GM12878 (cell line): ENCODE results near the gene PIGL. TPM values are rescaled to one million over a fixed set of nuclear protein-coding genes. Genes with fewer than 3 reads are reported as not detected.

Experiments used
- ATAC-seq: fragments of 200-7000 bp; cut with Tn5 transposase; 3 replicates; pipeline ENCODE4 v1.9.1; 2020; ENCODE audit warnings: mild to moderate bottlenecking, moderate library complexity
- BruUV-seq: library from RNA; stranded (reverse); fragments of 400-500 nt; replicated peaks from 2 replicates; lab custom pipeline; 2021; lab: Mats Ljungman, UMichigan
- CTCF ChIA-PET: fragments of 300-600 bp; sonication (Branson Sonifier 250); formaldehyde crosslinking; extraction: SDS; loops from one replicate; lab custom pipeline; 2021; ENCODE audit warnings: inconsistent platforms; lab: Yijun Ruan, JAX
- POLR2A ChIA-PET: fragments of 350-600 bp; formaldehyde crosslinking; extraction: SDS; loops from one replicate; lab custom pipeline; 2021; ENCODE audit warnings: inconsistent platforms; lab: Charles Lee
- RAD21 ChIA-PET: fragments of 300-600 bp; sonication (Branson Sonifier 250); formaldehyde crosslinking; loops from one replicate; lab custom pipeline; 2023; ENCODE audit warnings: antibody characterized with exemption; ENCODE audit not compliant: unreplicated experiment; lab: Charles Lee
- SMC1A ChIA-PET: fragments of 300-600 bp; sonication (Branson Sonifier 250); formaldehyde crosslinking; loops from one replicate; lab custom pipeline; 2023; ENCODE audit not compliant: unreplicated experiment, uncharacterized antibody; lab: Charles Lee
- DNase-seq: peaks from one replicate; pipeline ENCODE4 v3.0.0-alpha.2; 2011; ENCODE audit warnings: low read depth, low spot score
- FAIRE-seq: peaks from 3 replicates; lab custom pipeline; 2011; peaks lifted over from hg19 to GRCh38; lab: Jason Lieb, UNC
- H2AFZ ChIP-seq: 2 replicates; pipeline ENCODE4 v1.6.0; 2011; ENCODE audit warnings: low read depth, low read length, control low read depth; ENCODE audit not compliant: control insufficient read depth
- H3K27ac ChIP-seq: 2 replicates; pipeline ENCODE4 v1.5.1; 2011; ENCODE audit warnings: control low read depth; ENCODE audit not compliant: control insufficient read depth, insufficient read depth
- H3K27me3 ChIP-seq, 2 experiments: replicated peaks in 1 of 2; 2 replicates each; pipeline versions ENCODE4 v1.6.0 to v1.6.1; 2011; ENCODE audit warnings: low read length in 1 of 2; ENCODE audit not compliant: control insufficient read depth in 2 of 2, insufficient read depth in 2 of 2
- H3K36me3 ChIP-seq, 2 experiments: 2 replicates each; pipeline ENCODE4 v1.5.1; 2011; ENCODE audit warnings: low read length in 1 of 2; ENCODE audit not compliant: control insufficient read depth in 2 of 2, insufficient read depth in 2 of 2
- H3K4me1 ChIP-seq: 2 replicates; pipeline ENCODE4 v1.6.1; 2011; ENCODE audit warnings: mild to moderate bottlenecking, low read length, moderate library complexity, mixed read lengths; ENCODE audit not compliant: control insufficient read depth, insufficient read depth
- H3K4me2 ChIP-seq: 2 replicates; pipeline ENCODE4 v1.6.0; 2011; ENCODE audit warnings: control low read depth; ENCODE audit not compliant: control insufficient read depth, insufficient read depth
- H3K4me3 ChIP-seq: fragments of 200-600 bp; sonication (generic); 2 replicates; pipeline ENCODE4 v1.5.1; 2016
- H3K79me2 ChIP-seq: 2 replicates; pipeline ENCODE4 v1.6.0; 2011; ENCODE audit warnings: low read length; ENCODE audit not compliant: control insufficient read depth, insufficient read depth
- H3K9ac ChIP-seq: 2 replicates; pipeline ENCODE4 v1.8.0; 2011; ENCODE audit warnings: low read length, control low read depth, mixed read lengths; ENCODE audit not compliant: control insufficient read depth, insufficient read depth
- H3K9me3 ChIP-seq: replicated peaks from 3 replicates; pipeline ENCODE4 v1.5.1; 2011; ENCODE audit warnings: mild to moderate bottlenecking, low read length; ENCODE audit not compliant: control insufficient read depth, insufficient read depth
- H4K20me1 ChIP-seq: 2 replicates; pipeline ENCODE4 v1.6.0; 2011; ENCODE audit not compliant: control insufficient read depth, insufficient read depth
- EP300 ChIP-seq, 2 experiments: fragments of 150-350 bp in 1 of 2; IDR thresholded peaks; 2 replicates each; pipeline ENCODE4 v1.6.1; 2011 to 2012; ENCODE audit warnings: low read depth in 2 of 2, low read length in 2 of 2, borderline replicate concordance in 1 of 2, improper control_type of control experiment in 1 of 2, inconsistent platforms in 1 of 2; ENCODE audit not compliant: control insufficient read depth in 1 of 2
- NBN ChIP-seq: fragments of 450-650 bp; IDR thresholded peaks from 2 replicates; pipeline ENCODE4 v1.6.1; 2016
- NFYB ChIP-seq: IDR thresholded peaks from 2 replicates; pipeline ENCODE4 v1.6.1; 2011; ENCODE audit warnings: low read depth, mild to moderate bottlenecking, low read length, improper control_type of control experiment, moderate library complexity; ENCODE audit not compliant: insufficient read depth
- RELA ChIP-seq: fragments of 450-650 bp; IDR thresholded peaks from 2 replicates; pipeline ENCODE4 v1.8.0; 2014; ENCODE audit warnings: borderline replicate concordance; ENCODE audit not compliant: partially characterized antibody
- TCF7 ChIP-seq: IDR thresholded peaks from 2 replicates; pipeline ENCODE4 v1.6.1; 2014; ENCODE audit warnings: antibody characterized with exemption, borderline replicate concordance
- WGBS: methylation state at CpG from one replicate; pipeline ENCODE4 v1.1.6; 2016; ENCODE audit warnings: low lambda C conversion rate; ENCODE audit not compliant: insufficient replicate concordance, insufficient coverage; ENCODE audit errors: missing lambda C conversion rate; 5-methylcytosine and 5-hydroxymethylcytosine counted together
- in situ Hi-C: fragments of 300-500 bp; cut with MboI; formaldehyde crosslinking; loops from 9 replicates; pipeline ENCODE4 v1.14.3; 2018; ENCODE audit warnings: mixed read lengths
- intact Hi-C: fragments of 100-400 bp; cut with micrococcal nuclease; formaldehyde crosslinking; loops from one replicate; pipeline ENCODE4 v1.14.2; 2022; ENCODE audit not compliant: unreplicated experiment
- polyA plus RNA-seq, 11 experiments: library from polyadenylated mRNA; depleted of rRNA in 4 of 11; unstranded in 6 of 11; stranded (reverse) in 5 of 11; fragments of >200 nt; fragmentation: Nextera tagmentation in 4 of 11; fragmentation: Illumina TruSeq in 1 of 11; extraction: Ambion mirVana in 4 of 11; extraction: Trizol in 1 of 11; gene quantifications; 1 replicate in 1 of 11; 2 replicates in 10 of 11; pipeline versions ENCODE4 v1.2.1 to v1.2.3, GENCODE V29; 2011 to 2016; ENCODE audit warnings: inconsistent platforms in 2 of 11, missing spikeins in 2 of 11, low read depth in 1 of 11
- total RNA-seq, 4 experiments: library from RNA; depleted of rRNA in 3 of 4; stranded (reverse); fragments of >200 nt in 3 of 4; fragmentation: Illumina TruSeq in 1 of 4; extraction: Trizol in 1 of 4; gene quantifications; 2 replicates each; pipeline versions ENCODE4 v1.2.1 to v1.2.3, GENCODE V29; 2013 to 2021
- TF ChIP-seq, protein P1 (sequence below): IDR thresholded peaks from 2 replicates; pipeline ENCODE4 v1.6.1; 2012; ENCODE audit warnings: mild to moderate bottlenecking, low read depth, low read length
- TF ChIP-seq, protein P2 (sequence below): fragments of 450-650 bp; IDR thresholded peaks from 2 replicates; pipeline ENCODE4 v1.6.1; 2016; ENCODE audit warnings: mild to moderate bottlenecking
- TF ChIP-seq, protein P3 (sequence below), 3 experiments: IDR thresholded peaks in 2 of 3; conservative IDR thresholded peaks in 1 of 3; 2 replicates each; pipeline ENCODE4 v1.5.1; 2011; ENCODE audit warnings: low read depth in 3 of 3, low read length in 3 of 3, mild to moderate bottlenecking in 3 of 3, control low read depth in 2 of 3, moderate library complexity in 2 of 3, inconsistent platforms in 1 of 3, mixed read lengths in 1 of 3; ENCODE audit not compliant: control insufficient read depth in 2 of 3, insufficient read depth in 1 of 3; ENCODE audit errors: extremely low read depth in 1 of 3

The PIGL gene
- total and polyA plus RNA-seq, 10 of the 15 experiments (the other 5 are each of a cell fraction or from before 2014, with no cell fraction given) = 25.9 to 52.5 (median 30.2) TPM

DNA sequence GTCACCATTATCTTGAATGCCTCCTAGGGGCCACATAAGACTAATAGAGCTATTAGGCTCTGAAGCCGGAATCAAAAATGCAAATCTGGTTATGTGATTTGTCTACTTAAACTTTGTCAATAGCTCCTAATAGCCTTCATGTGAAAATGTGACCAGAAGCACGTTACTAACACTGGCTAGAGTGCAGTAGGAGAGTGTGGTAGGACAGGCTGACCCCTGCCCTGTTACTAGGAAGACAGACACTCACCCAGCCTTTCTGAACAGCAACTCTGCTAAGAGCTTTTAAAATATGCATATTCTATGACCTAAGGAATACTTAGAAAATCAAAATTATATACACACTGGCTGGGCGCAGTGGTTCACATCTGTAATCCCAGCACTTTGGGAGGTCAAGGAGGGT, 110.0 kb downstream of the PIGL start:
- ATAC-seq (no peak), DNase-seq (no peak), FAIRE-seq (no peak)
- no peaks in the 10 kb centered on the region; a peak in 1 of 4 replicates for H3K36me3 ChIP-seq
- no peaks in the 10 kb centered on the region for H3K27me3 ChIP-seq
- no peaks in the 10 kb centered on the region for H4K20me1 ChIP-seq
- in situ Hi-C loops (loop anchor here (10.0 kb wide), 1 partner anchor 62 kb away; no protein-coding TSS in a partner anchor), intact Hi-C loops (no loop called here)
- H3K4me1 ChIP-seq = peaks cover 7% of the 10 kb centered on the region
- RAD21 ChIA-PET = interaction anchor here (0.9 to 1.4 kb wide), 2 partner anchors 37 to 195 kb away, joined by 3 read pairs; no protein-coding TSS in a partner anchor
- H2AFZ ChIP-seq = no peak overlapping the region
- TF ChIP-seq NBN = no peak
- TF ChIP-seq, protein P1, sequence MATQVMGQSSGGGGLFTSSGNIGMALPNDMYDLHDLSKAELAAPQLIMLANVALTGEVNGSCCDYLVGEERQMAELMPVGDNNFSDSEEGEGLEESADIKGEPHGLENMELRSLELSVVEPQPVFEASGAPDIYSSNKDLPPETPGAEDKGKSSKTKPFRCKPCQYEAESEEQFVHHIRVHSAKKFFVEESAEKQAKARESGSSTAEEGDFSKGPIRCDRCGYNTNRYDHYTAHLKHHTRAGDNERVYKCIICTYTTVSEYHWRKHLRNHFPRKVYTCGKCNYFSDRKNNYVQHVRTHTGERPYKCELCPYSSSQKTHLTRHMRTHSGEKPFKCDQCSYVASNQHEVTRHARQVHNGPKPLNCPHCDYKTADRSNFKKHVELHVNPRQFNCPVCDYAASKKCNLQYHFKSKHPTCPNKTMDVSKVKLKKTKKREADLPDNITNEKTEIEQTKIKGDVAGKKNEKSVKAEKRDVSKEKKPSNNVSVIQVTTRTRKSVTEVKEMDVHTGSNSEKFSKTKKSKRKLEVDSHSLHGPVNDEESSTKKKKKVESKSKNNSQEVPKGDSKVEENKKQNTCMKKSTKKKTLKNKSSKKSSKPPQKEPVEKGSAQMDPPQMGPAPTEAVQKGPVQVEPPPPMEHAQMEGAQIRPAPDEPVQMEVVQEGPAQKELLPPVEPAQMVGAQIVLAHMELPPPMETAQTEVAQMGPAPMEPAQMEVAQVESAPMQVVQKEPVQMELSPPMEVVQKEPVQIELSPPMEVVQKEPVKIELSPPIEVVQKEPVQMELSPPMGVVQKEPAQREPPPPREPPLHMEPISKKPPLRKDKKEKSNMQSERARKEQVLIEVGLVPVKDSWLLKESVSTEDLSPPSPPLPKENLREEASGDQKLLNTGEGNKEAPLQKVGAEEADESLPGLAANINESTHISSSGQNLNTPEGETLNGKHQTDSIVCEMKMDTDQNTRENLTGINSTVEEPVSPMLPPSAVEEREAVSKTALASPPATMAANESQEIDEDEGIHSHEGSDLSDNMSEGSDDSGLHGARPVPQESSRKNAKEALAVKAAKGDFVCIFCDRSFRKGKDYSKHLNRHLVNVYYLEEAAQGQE = no peak
- CTCF ChIA-PET = interaction anchor here (1.0 to 2.1 kb wide), 7 partner anchors 10 to 77 kb away, joined by 3 to 11 read pairs (median 4); partner anchors contain the start of gene CENPV
- no peak overlapping the region for H3K9ac ChIP-seq
- WGBS = 85% methylated on average over 3 of the region's 3 CpGs
- H3K4me3 ChIP-seq = no peak overlapping the region
- no peaks in the 10 kb centered on the region for H3K79me2 ChIP-seq
- H3K4me2 ChIP-seq = no peak overlapping the region
- POLR2A ChIA-PET = interaction anchor here (0.7 kb wide), 1 partner anchor 37 kb away, joined by 4 read pairs; no protein-coding TSS in a partner anchor
- SMC1A ChIA-PET = interaction anchor here (0.6 to 2.2 kb wide), 11 partner anchors 9 to 173 kb away, joined by 3 to 9 read pairs (median 5); no protein-coding TSS in a partner anchor
- no TSS peak for BruUV-seq
- no peak overlapping the region for H3K27ac ChIP-seq
- H3K9me3 ChIP-seq = no peaks in the 10 kb centered on the region

DNA sequence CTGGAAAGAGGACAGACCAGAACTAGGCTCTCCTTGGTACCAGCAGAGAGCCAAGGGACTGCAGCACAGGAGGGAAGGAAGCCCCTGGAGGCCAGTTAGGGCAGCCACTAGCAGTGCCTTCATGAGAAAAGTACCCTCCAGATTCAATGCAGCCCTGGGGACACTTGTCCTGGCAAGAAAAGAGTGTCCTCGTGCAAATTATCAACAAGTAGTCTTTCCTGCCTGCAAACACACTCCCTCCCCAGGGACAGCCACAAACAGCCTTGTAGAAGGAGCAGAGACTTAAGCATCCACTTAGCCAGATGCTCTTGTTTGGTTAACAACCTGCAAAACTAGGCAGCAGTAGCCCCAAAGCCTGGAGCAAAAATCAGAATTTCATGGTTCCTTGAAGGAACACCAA, 112.0 kb downstream of the PIGL start:
- ChIA-PET POLR2A (no interaction called here), CTCF (no interaction called here), SMC1A (no interaction called here), RAD21 (no interaction called here)
- Histone ChIP-seq H3K27ac (no peak overlapping the region), H4K20me1 (no peaks in the 10 kb centered on the region), H3K9ac (no peak overlapping the region), H3K9me3 (no peaks in the 10 kb centered on the region), H3K36me3 (no peaks in the 10 kb centered on the region; a peak in 1 of 4 replicates), H3K4me3 (no peak overlapping the region), H3K4me2 (peak overlapping the region; percentile 13; the same call in 1 of the 2 replicates), H3K79me2 (no peaks in the 10 kb centered on the region), H3K4me1 (peaks cover 7% of the 10 kb centered on the region), H2AFZ (no peak overlapping the region), H3K27me3 (no peaks in the 10 kb centered on the region)
- intact Hi-C loops (no loop called here), in situ Hi-C loops (loop anchor here (10.0 kb wide), 1 partner anchor 64 kb away; no protein-coding TSS in a partner anchor)
- FAIRE-seq = no peak
- peak; percentile 74 for ATAC-seq
- no TSS peak for BruUV-seq
- no peak for DNase-seq
- WGBS = 0% methylated on average over 1 of the region's 1 CpG
- no peak for TF ChIP-seq EP300 (IDR thresholded peaks at IDR 0.05; ENCODE audit: borderline replicate concordance in 1 of 2, control insufficient read depth in 1 of 2, low read depth in 2 of 2, low read length in 2 of 2)
- TF ChIP-seq NFYB = no peak
- TF ChIP-seq, protein P2, sequence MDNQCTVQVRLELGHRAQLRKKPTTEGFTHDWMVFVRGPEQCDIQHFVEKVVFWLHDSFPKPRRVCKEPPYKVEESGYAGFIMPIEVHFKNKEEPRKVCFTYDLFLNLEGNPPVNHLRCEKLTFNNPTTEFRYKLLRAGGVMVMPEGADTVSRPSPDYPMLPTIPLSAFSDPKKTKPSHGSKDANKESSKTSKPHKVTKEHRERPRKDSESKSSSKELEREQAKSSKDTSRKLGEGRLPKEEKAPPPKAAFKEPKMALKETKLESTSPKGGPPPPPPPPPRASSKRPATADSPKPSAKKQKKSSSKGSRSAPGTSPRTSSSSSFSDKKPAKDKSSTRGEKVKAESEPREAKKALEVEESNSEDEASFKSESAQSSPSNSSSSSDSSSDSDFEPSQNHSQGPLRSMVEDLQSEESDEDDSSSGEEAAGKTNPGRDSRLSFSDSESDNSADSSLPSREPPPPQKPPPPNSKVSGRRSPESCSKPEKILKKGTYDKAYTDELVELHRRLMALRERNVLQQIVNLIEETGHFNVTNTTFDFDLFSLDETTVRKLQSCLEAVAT = no peak
- TF ChIP-seq, protein P3, sequence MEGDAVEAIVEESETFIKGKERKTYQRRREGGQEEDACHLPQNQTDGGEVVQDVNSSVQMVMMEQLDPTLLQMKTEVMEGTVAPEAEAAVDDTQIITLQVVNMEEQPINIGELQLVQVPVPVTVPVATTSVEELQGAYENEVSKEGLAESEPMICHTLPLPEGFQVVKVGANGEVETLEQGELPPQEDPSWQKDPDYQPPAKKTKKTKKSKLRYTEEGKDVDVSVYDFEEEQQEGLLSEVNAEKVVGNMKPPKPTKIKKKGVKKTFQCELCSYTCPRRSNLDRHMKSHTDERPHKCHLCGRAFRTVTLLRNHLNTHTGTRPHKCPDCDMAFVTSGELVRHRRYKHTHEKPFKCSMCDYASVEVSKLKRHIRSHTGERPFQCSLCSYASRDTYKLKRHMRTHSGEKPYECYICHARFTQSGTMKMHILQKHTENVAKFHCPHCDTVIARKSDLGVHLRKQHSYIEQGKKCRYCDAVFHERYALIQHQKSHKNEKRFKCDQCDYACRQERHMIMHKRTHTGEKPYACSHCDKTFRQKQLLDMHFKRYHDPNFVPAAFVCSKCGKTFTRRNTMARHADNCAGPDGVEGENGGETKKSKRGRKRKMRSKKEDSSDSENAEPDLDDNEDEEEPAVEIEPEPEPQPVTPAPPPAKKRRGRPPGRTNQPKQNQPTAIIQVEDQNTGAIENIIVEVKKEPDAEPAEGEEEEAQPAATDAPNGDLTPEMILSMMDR (IDR thresholded peaks at IDR 0.05 in 2 of 3, conservative IDR thresholded peaks at IDR 0.05 in 1 of 3; ENCODE audit: control insufficient read depth in 2 of 3, extremely low read depth in 1 of 3, insufficient read depth in 1 of 3, low read depth in 3 of 3, low read length in 3 of 3) = no peak
- TF ChIP-seq RELA = no peak
- no peak for TF ChIP-seq TCF7
